ENCODE measurements around the gene AMFR. TPM values are rescaled to one million over a fixed set of nuclear protein-coding genes. Genes with fewer than 3 reads are reported as not detected.

The AMFR gene
- total RNA-seq, 1 experiment from 2014 or later: 140 TPM

DNA sequence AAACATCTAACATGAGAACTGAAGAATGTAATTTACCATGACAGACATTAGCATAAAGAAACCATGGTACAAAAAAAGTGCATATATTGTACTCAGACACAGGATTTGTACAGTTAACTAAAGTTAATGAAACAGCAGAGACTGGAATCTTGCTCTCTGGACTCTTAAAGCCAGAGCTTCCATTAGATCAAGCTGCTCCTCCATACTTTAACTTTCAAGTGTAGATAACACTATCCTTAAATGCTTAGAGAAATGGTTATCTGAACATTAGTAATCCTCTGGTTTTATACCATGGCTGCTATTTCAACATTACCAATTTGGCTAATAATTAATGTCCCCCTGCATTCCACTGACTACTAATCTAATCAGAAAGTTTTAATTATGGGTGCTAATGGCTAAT, 22.7 kb upstream of the AMFR start:
- Histone ChIP-seq H3K4me1 (peaks cover 9% of the 10 kb centered on the region; the same call in 1 of the 2 replicates), H3K27me3 (no peaks in the 10 kb centered on the region), H3K36me3 (peaks cover 45% of the 10 kb centered on the region), H3K4me3 (no peak overlapping the region), H3K9me3 (replicated peaks) (no peaks in the 10 kb centered on the region), H3K27ac (no peak overlapping the region)
- no peak for DNase-seq

DNA sequence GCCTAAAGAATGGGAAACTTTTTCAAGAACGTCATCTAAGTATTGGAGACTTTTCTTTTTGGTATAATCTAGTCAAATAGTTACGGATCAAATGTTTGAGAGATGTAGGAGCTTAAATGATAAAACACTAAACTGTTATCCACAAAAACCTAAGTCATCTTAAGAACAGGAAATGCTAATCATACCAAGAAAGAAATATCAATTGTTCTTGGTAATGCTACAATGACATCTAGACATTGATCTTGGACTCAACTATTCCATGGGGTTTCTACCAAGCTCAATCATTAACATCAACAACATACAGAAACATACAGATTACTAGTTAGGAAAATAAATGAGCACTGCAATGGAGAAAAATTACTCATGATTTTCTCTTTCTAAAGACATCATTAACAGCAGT, 21.9 kb upstream of the AMFR start:
- no peaks in the 10 kb centered on the region for H3K9me3 ChIP-seq (replicated peaks)
- peaks cover 9% of the 10 kb centered on the region; the same call in 1 of the 2 replicates for H3K4me1 ChIP-seq
- no peak for DNase-seq
- H3K4me3 ChIP-seq: no peak overlapping the region
- no peak overlapping the region for H3K27ac ChIP-seq
- peaks cover 51% of the 10 kb centered on the region for H3K36me3 ChIP-seq
- H3K27me3 ChIP-seq: no peaks in the 10 kb centered on the region

DNA sequence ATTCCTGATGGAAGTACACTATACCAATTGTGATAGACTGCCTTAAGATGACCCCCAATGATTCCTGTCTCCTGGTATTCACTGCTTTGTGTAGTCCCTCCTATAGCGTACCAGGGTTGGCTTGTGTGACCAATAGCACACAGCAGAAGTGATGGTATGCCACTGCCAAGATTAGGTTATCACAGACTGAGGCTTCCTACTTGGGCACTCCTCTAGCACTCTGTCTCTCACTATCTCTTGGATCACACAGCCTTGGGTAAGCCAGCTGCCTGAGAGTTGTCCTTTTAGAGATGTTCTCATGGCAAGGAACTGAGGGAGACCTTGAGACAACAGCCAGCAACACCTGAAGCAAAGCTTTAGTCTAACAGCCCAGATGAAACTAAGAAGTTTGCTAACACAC, 12.7 kb upstream of the AMFR start:
- Histone ChIP-seq H3K27ac (no peak overlapping the region), H3K9me3 (replicated peaks) (no peaks in the 10 kb centered on the region), H3K36me3 (peaks cover 77% of the 10 kb centered on the region), H3K4me1 (no peaks in the 10 kb centered on the region), H3K4me3 (no peak overlapping the region), H3K27me3 (no peaks in the 10 kb centered on the region)
- no peak for DNase-seq

DNA sequence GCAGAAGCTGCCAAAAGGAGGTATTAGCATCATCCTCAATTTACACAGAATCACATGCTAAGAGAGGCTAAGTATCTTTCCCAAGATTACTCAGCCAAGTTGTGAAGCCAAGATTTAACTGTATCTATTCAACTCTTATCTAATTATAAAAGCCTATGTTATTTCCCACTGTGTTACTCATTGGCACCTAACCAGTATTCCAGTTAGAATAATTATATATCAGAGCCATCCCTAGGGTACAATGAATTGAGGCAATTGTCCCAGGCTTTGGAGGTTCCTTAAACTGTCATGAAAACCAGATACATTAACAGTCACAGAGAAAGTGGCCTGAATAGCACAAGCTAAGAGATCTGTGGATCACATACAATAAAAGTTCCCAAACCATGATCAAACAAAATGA, 10.9 kb upstream of the AMFR start:
- Histone ChIP-seq H3K27me3 (no peaks in the 10 kb centered on the region), H3K9me3 (replicated peaks) (no peaks in the 10 kb centered on the region), H3K4me3 (no peak overlapping the region), H3K27ac (no peak overlapping the region), H3K36me3 (peaks cover 87% of the 10 kb centered on the region), H3K4me1 (no peaks in the 10 kb centered on the region)
- DNase-seq: no peak

DNA sequence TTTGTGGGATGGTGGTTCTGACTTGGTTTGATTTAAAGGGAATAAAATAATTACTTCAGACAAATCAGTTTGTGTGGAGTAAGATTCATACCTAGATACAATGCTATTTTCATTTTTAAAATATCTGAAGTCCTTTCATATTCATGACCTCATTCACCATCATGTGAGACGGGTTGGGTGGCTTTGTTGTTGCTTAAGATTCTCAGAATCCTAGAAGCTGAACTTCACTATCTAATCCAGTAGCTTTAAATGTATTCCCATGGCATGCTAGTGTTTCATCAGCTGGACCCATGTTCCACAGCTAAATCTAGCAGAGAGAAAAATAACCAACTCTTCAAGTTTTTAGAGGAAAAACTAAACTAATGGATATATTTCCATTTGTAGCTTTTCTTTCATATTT, 2.7 kb upstream of the AMFR start:
- no peak overlapping the region for H3K4me3 ChIP-seq
- H3K4me1 ChIP-seq: peaks cover 14% of the 10 kb centered on the region
- H3K27ac ChIP-seq: no peak overlapping the region
- DNase-seq: no peak
- H3K9me3 ChIP-seq (replicated peaks): no peaks in the 10 kb centered on the region
- H3K36me3 ChIP-seq: peaks cover 35% of the 10 kb centered on the region
- no peaks in the 10 kb centered on the region for H3K27me3 ChIP-seq

DNA sequence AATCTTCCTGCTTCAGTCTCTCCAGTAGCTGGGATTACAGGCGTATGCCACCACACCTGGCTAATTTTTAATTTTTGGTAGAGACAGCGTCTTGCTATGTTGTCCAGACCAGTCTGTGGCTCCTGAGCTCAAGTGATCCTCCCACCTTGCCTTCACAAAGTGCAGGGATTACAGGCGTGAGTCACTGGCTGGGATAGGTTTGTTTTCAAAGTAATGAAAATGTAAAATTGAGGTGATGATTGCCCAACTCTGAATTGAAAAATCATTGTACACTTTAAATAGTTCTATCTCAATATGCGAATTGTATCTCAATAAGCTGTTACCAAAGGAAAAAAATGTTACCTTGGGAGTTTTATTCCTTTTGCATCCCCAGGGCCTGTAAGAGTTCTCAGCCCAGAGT, 1.2 kb upstream of the AMFR start:
- Histone ChIP-seq H3K4me1 (peaks cover 14% of the 10 kb centered on the region), H3K4me3 (no peak overlapping the region), H3K27me3 (no peaks in the 10 kb centered on the region), H3K27ac (no peak overlapping the region), H3K9me3 (replicated peaks) (no peaks in the 10 kb centered on the region), H3K36me3 (peaks cover 20% of the 10 kb centered on the region)
- DNase-seq: no peak

DNA sequence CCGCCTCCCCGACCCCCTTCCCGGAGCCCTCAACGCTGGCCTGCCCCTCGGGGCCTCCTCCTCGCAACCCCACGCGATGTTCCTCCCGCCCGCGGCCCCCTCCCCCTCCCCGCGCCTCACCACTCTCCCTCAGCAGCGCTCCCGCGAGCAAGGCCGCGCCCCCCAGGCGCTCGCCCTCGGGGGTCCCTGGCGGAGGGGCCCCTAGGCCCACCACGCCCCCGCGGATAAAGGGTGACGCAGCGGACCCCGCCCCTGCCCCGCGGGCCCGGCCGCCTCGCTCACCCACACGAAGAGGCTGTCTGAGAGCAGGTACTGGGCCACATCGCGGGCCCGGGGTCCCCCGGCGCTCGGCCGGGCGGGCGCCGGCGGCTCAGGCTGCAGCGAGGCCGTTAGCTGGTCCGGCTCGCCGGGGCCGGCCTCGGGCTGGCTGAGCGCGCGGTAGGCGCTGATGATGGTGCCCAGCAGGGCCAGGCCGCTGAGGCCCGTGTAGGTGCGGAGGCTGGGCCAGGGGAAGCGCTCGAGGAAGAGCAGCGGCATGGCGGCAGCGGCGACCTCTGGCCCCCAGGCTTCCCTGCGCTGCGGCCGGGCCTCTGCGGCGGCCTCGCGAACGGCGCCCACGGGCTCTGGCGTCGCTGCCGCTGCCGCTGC, 430 bp downstream of the AMFR start:
- Histone ChIP-seq H3K4me3 (peak overlapping the region; percentile 92), H3K27ac (peak overlapping the region; percentile 7; the same call in 1 of the 2 replicates), H3K27me3 (no peaks in the 10 kb centered on the region), H3K4me1 (peaks cover 14% of the 10 kb centered on the region), H3K36me3 (peaks cover 7% of the 10 kb centered on the region), H3K9me3 (replicated peaks) (no peaks in the 10 kb centered on the region)
- peak; percentile 55 to 59 for DNase-seq

DNA sequence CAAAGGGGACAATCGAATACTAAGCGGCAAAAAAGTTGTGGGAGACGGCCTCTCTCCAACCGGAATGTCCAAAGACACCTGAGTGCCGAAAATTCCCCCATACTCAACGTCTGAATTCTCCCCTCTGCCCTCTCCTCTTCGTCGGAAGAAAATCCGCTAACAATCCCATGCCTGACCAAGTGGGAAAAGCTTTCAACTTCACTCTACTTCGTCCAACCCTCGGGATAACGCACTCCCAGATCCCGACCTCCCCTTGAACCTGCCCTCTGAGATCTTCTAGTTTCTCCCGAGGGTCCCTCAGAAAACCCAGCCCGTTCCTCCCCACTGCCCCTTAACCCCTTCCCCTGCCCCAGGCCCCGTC, 961 bp downstream of the AMFR start:
- peak in 1 of 2 experiments; percentile 44 for DNase-seq

DNA sequence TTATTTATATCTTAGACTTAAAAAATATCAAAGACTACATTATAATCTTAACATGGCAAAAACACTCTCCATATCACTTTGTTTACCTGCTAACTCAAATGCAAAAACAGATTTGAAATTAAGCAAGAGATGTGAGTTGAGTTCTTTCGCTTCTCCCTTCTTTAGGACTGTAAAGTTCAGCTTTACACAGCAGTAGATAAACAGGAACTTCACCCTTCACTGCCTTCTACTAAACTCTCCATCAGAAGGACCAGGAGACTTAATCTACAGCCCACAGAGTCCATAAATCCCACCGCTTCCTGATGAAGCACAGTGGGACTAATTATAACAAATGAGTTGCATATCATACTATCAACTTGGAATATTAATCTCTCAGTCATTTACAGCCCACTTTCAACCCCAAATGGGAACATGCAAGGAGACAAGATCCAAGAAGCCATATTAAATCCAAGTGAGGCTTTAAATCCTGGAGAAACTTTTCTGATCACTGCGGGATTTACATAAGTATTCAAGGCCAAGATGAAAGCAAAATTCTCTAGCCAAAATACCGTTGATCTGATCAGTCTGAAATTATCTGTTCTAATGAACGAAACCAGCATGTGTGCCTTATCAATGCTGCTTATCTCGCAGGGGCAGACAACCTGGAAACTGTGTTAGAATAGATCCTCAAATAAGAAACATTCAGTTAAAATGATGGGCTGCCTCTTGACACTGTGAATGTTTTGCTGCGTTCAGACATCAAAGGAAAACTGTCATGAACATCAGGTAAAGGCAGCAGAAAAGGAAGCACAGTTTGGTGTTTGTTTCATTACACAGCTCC, 1.6 kb downstream of the AMFR start:
- H3K4me3 ChIP-seq: peak overlapping the region; percentile 92
- H3K27ac ChIP-seq: no peak overlapping the region; the same call in 1 of the 2 replicates

More for the DNA sequence above, 961 bp downstream of the AMFR start:
- H3K4me1 ChIP-seq: peaks cover 14% of the 10 kb centered on the region
- no peak overlapping the region; the same call in 1 of the 2 replicates for H3K27ac ChIP-seq
- no peaks in the 10 kb centered on the region for H3K9me3 ChIP-seq (replicated peaks)
- peaks cover 3% of the 10 kb centered on the region for H3K36me3 ChIP-seq
- peak overlapping the region; percentile 92 for H3K4me3 ChIP-seq
- H3K27me3 ChIP-seq: no peaks in the 10 kb centered on the region

DNA sequence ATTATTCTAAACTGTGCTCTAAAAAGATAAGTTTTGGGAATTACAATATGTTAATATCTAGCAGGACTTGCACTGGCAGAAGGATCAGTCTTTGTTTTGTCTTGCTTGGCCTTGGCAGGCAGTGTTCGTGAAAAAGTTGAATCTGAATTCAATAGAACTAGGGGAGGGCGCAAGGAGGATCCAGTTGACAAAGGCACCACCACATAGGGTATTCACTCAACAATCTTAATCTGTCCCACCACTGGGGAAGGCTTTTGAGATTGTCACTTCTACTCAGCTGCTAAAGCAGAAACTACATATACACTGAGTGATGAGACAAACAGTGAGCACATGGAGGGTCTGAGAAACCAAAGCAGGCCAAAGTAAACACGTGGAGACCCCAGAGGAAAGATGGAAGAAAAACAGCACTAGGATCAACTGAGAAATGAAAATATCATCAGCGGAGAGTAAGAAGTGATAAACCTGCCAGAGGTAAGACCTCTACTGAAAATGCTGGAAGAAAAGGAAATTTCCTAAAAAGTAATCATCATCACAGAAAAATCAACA, 2.4 kb downstream of the AMFR start:
- no peak for DNase-seq
- no peaks in the 10 kb centered on the region for H3K9me3 ChIP-seq (replicated peaks)
- no peaks in the 10 kb centered on the region for H3K36me3 ChIP-seq
- H3K27ac ChIP-seq: no peak overlapping the region
- no peak overlapping the region for H3K4me3 ChIP-seq
- no peaks in the 10 kb centered on the region for H3K27me3 ChIP-seq
- peaks cover 14% of the 10 kb centered on the region for H3K4me1 ChIP-seq

More for the DNA sequence above, 1.6 kb downstream of the AMFR start:
- Histone ChIP-seq H3K36me3 (no peaks in the 10 kb centered on the region), H3K4me1 (peaks cover 14% of the 10 kb centered on the region), H3K9me3 (replicated peaks) (no peaks in the 10 kb centered on the region), H3K27me3 (no peaks in the 10 kb centered on the region)
- no peak for DNase-seq

DNA sequence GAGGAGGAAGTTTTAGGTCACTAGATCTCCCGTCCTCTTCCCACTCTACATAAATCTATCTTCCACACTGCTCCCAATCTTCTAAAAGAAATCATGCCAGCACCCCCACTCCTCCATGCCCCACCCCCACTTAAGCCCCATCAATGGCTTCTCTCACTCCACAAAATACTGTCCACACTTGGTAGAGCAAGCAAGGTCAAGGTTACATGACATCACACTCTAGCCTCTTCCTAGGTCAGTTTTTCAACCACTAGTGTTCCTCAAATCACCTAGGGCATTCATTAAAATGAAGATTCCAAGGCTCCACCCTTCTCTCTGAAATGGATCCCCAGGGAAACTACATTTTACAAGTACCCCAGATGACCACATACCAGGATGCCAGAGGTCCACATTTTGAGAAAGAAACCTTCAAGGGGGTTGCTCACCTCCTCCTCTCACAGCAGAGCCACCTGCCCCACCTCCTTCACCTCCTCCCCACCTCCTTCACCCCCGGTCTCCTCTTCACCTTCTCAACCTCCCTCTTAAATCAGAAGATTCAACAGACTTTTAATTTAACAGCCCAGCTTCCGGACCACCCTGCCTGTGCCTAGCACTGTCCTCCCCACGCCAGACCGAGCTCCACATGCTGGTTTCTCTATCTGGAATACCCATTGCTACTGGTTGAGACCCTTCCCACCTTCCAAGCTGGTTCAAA, 3.2 kb downstream of the AMFR start:
- Histone ChIP-seq H3K27me3 (no peaks in the 10 kb centered on the region), H3K9me3 (replicated peaks) (no peaks in the 10 kb centered on the region), H3K4me3 (no peak overlapping the region), H3K4me1 (peaks cover 14% of the 10 kb centered on the region), H3K27ac (no peak overlapping the region), H3K36me3 (no peaks in the 10 kb centered on the region)
- no peak for DNase-seq

DNA sequence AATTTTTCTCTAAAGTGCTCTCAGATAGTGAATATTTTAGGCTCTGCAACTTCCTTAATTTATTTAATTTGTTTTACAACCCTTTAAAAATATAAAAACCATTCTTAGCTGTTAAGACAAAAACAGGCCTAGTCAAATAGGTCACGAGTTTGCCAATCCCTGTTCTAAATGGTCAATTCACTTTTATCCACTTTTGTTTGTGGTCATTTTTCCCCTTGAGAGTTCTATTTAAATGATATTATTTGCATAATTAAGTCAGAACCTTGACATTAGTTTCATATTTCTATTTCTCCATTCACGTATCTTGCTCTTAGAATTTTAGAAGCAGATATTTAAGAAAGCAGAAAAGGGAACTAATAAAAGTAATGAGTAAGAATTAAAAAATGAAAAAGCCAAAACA, 4.0 kb downstream of the AMFR start:
- no peak overlapping the region for H3K4me3 ChIP-seq

DNA sequence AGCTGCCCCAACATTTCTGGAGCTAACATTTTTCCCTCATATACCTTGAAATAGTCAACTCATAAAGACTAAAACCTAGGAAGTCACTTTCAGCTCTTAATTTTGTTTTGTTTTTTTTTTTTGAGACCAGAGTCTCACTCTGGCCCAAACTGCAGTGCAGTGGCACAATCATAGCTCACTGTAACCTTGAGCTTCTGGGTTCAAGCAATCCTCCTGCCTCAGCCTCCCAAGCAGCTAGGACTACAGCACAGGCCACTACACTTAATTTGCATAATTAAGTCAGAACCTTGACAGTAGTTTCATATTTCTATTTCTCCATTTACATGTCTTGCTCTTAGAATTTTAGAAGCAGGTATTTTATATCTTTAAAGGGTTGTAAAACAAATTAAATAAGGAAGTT, 4.7 kb downstream of the AMFR start:
- Histone ChIP-seq H3K27ac (no peak overlapping the region), H3K27me3 (no peaks in the 10 kb centered on the region)
- DNase-seq: no peak

More for the DNA sequence above, 4.0 kb downstream of the AMFR start:
- Histone ChIP-seq H3K4me1 (peaks cover 14% of the 10 kb centered on the region), H3K36me3 (no peaks in the 10 kb centered on the region), H3K27ac (no peak overlapping the region), H3K9me3 (replicated peaks) (no peaks in the 10 kb centered on the region), H3K27me3 (no peaks in the 10 kb centered on the region)
- DNase-seq: no peak

DNA sequence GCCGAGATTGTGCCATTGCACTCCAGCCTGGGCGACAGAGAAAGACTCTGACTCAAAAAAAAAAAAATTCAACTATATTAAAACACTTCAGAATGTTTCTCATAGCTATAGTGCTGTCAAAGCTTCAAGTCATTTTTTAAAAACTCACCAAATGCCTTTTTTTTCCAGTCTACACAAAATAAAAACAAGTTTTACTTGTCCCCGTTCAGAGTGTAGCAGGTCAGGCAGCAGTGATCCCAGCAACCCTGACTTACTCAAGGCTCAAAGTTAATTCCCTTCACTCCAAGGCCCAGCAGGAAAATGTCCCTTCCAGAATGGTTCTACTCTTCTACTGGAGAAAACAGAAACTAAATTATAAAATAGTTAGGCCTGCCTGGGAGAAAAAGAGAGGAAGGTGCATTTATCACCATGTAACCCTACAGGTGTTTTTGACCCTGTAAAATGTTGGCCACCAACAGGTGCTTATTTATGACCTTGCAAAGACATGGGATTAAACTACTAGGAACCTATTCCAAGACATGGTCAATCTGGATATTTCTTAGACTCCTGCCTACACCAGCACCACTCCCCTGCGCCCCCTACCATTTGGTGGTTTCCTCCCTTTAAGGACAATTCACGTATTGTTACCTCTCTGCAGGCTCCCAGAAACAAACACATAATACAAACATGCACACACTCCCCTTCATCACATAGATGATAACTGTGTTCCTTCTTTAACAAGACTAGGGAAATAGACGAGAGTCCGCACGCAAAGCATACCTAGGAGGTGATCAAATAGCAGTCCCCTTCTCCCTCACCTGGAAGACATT, 5.4 kb downstream of the AMFR start:
- H3K4me1 ChIP-seq: peaks cover 9% of the 10 kb centered on the region
- no peak overlapping the region for H3K27ac ChIP-seq
- H3K27me3 ChIP-seq: no peaks in the 10 kb centered on the region
- no peak for DNase-seq
- no peak overlapping the region for H3K4me3 ChIP-seq
- H3K36me3 ChIP-seq: peaks cover 2% of the 10 kb centered on the region; the same call in 1 of the 2 replicates
- no peaks in the 10 kb centered on the region for H3K9me3 ChIP-seq (replicated peaks)

More for the DNA sequence above, 4.7 kb downstream of the AMFR start:
- Histone ChIP-seq H3K4me3 (no peak overlapping the region), H3K9me3 (replicated peaks) (no peaks in the 10 kb centered on the region), H3K36me3 (0 out of 2 replicates have a peak, but pooled peaks cover 2% of the 10 kb centered on the region), H3K4me1 (peaks cover 9% of the 10 kb centered on the region)
